ENCODE data around the gene SAMD14. TPM values are rescaled to one million over a fixed set of nuclear protein-coding genes. Genes with fewer than 3 reads are reported as not detected.

Gene SAMD14
- total RNA-seq, 1 donor from 2014 or later = 6.0 TPM

- H3K27me3 Mint-ChIP-seq = peaks cover 30% of the 10 kb centered on the region
- no peak overlapping the region for H3K27ac Mint-ChIP-seq
- peaks cover 8% of the 10 kb centered on the region for H3K36me3 Mint-ChIP-seq (ENCODE audit: insufficient read depth)
- H3K9me3 Mint-ChIP-seq (ENCODE audit: low read depth) = no peaks in the 10 kb centered on the region
- no peak overlapping the region for H3K4me3 Mint-ChIP-seq (ENCODE audit: low read depth)
- DNase-seq (ENCODE audit: low spot score, unreplicated experiment) = no peak
- no peak for TF ChIP-seq CTCF (IDR thresholded peaks at IDR 0.05; ENCODE audit: unreplicated experiment)
- H3K4me1 Mint-ChIP-seq (ENCODE audit: low read depth) = no peaks in the 10 kb centered on the region
Measured at GRCh38 chr17:50078430-50078829, 51.5 kb downstream of the SAMD14 start.

GRCh38 chr17:50076591-50077235, 53.2 kb downstream of the SAMD14 start:
- Mint-ChIP-seq H3K27ac (no peak overlapping the region), H3K36me3 (ENCODE audit: insufficient read depth) (peaks cover 10% of the 10 kb centered on the region), H3K4me1 (ENCODE audit: low read depth) (no peaks in the 10 kb centered on the region), H3K27me3 (peaks cover 30% of the 10 kb centered on the region), H3K4me3 (ENCODE audit: low read depth) (no peak overlapping the region), H3K9me3 (ENCODE audit: low read depth) (no peaks in the 10 kb centered on the region)
- no peak for DNase-seq (ENCODE audit: low spot score, unreplicated experiment)
- no peak for TF ChIP-seq CTCF (IDR thresholded peaks at IDR 0.05; ENCODE audit: unreplicated experiment)

- no peak for DNase-seq (ENCODE audit: low spot score, unreplicated experiment)
- H3K27ac Mint-ChIP-seq = no peak overlapping the region
- no peak overlapping the region for H3K4me3 Mint-ChIP-seq (ENCODE audit: low read depth)
- peaks cover 30% of the 10 kb centered on the region for H3K27me3 Mint-ChIP-seq
- no peaks in the 10 kb centered on the region for H3K9me3 Mint-ChIP-seq (ENCODE audit: low read depth)
- no peaks in the 10 kb centered on the region for H3K4me1 Mint-ChIP-seq (ENCODE audit: low read depth)
- TF ChIP-seq CTCF (IDR thresholded peaks at IDR 0.05; ENCODE audit: unreplicated experiment) = no peak
- H3K36me3 Mint-ChIP-seq (ENCODE audit: insufficient read depth) = peaks cover 12% of the 10 kb centered on the region
Measured at GRCh38 chr17:50076221-50076590, 53.8 kb downstream of the SAMD14 start.

- no peak overlapping the region for H3K4me3 Mint-ChIP-seq (ENCODE audit: low read depth)
- TF ChIP-seq CTCF (IDR thresholded peaks at IDR 0.05; ENCODE audit: unreplicated experiment) = no peak
- peaks cover 14% of the 10 kb centered on the region for H3K36me3 Mint-ChIP-seq (ENCODE audit: insufficient read depth)
- no peak overlapping the region for H3K27ac Mint-ChIP-seq
- H3K4me1 Mint-ChIP-seq (ENCODE audit: low read depth) = no peaks in the 10 kb centered on the region
- DNase-seq (ENCODE audit: low spot score, unreplicated experiment) = no peak
- peaks cover 30% of the 10 kb centered on the region for H3K27me3 Mint-ChIP-seq
- no peaks in the 10 kb centered on the region for H3K9me3 Mint-ChIP-seq (ENCODE audit: low read depth)
Measured at GRCh38 chr17:50075446-50076032, 54.4 kb downstream of the SAMD14 start.

- H3K9me3 Mint-ChIP-seq (ENCODE audit: low read depth) = no peaks in the 10 kb centered on the region
- no peak for TF ChIP-seq CTCF (IDR thresholded peaks at IDR 0.05; ENCODE audit: unreplicated experiment)
- DNase-seq (ENCODE audit: low spot score, unreplicated experiment) = no peak
- H3K4me1 Mint-ChIP-seq (ENCODE audit: low read depth) = no peaks in the 10 kb centered on the region
- peaks cover 11% of the 10 kb centered on the region for H3K36me3 Mint-ChIP-seq (ENCODE audit: insufficient read depth)
- peaks cover 30% of the 10 kb centered on the region for H3K27me3 Mint-ChIP-seq
- H3K27ac Mint-ChIP-seq = no peak overlapping the region
- no peak overlapping the region for H3K4me3 Mint-ChIP-seq (ENCODE audit: low read depth)
Measured at GRCh38 chr17:50074227-50074626, 55.7 kb downstream of the SAMD14 start.

Data from progenitor cell of endocrine pancreas (in vitro differentiated cells).